Hypothalamus (tissue), 51 donors: ENCODE data around the gene RASGEF1C.

Experiments used
- DNase-seq, 51 donors: peaks; one replicate each; lab custom pipeline; 2025; lab: John Stamatoyannopoulos, UW

RASGEF1C gene

DNA sequence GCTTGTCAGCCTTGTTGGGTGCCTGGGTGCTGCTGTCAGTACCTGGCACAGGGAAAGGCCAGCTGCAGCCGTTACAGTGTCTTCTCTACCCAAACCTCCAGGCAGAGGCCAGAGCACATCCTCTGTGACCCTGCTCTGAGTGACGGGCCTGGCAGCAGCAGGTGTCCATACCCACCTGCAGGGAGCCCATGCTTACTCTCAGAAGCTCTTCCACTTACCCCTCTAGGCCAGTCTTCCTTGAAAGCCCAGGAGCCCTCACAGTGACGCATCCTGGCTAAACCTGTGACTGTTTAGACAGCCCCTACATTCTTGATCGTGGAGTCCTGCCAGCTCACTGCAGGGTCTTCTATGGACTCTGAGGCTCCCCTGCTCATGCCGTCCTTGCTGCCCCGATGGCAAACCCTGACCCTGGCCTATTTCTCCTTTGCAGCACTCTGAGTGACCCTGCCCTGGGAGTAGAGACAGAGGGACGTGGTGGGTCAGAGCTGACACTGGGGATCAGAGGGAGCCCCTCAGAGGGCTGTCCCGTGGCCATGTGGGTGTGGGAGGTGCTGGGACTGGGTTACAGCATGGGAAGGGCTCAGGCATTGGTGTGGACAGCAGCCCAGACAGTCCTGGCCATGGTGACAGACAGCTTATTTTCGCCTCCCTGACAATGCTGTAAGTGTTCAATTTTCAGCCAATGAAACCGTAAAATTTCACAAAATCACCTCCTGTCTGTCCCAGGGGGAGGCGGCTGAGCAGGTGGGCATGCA lies 69.9 kb downstream of the RASGEF1C start:
- DNase-seq, result no peak

DNA sequence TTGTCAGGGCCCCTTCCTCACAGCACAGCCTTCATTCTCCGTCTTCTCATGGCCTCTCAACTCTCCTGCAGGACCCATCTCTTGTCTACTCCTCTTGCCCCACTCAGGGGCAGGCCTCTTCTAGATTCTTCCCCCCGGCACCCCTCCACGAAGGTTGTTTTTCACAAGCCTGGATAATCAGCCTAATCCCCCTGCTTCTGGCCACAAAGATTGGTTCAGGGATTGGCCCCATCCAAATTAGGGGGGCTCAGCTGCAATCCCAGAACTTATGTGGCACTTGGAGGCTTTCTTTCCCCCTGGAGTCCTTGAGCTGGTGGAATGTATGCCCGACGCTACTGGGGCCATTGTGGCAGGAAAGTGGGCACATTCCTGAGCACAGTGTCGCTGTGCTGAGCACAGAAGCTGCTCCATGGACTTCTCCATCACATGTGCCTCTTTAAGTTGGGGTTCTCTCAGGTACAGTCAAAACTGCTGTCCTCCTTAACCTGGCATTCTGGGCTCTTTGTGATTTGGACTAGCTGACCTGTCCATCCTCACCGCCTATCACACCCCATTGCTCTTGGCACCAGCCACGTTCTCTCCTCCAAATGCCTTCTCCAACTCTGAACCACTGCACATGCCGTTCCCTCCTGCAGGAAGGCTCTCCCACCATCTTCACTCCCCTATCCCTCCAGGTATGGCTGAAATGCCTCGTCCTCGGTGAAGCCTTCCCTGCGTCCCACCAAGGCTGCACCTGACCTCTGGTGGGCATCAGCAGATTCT lies 70.6 kb downstream of the RASGEF1C start:
- no peak for DNase-seq

- DNase-seq, result no peak
Measured at GRCh38 chr5:180137401-180138213, 71.4 kb downstream of the RASGEF1C start.

DNA sequence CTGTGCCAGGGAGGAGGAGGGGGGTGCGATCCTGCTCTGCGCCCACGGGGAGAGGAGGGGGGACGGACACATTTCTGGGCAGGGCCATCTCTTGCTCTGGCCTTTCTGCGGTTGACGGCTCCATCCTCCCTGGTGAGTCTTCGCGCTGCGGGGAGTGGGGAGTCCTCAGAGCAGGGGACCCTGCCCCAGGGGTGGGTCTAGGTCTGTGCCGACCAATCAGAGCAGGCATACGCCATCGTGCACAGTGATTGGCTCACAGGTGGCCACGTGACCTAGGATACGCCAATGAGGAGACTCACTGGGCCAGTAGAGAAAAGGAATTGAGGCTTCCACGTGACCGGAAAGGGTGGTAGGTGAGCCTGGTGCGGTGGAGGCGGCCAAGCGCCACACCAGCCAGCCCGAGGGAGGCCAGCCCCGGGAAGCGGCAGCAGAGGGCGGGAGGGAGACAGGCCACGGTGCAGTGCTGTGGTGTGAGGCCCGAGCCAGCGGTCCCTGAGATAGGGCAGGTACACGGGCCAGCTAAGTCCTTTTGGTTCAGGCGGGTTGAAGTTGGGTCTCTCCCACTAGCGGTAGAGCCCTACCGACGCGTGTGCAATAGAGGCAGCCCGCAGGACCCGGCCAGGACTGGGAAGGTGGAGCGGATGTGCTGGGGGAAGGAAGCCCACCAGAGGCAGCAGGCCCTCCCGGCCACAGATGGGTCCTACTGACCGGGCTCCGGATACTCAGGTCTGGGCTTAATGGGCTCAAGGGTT lies 72.2 kb downstream of the RASGEF1C start:
- no peak for DNase-seq

GRCh38 chr5:180135967-180136629 lies 72.9 kb downstream of the RASGEF1C start:
- no peak for DNase-seq

DNA sequence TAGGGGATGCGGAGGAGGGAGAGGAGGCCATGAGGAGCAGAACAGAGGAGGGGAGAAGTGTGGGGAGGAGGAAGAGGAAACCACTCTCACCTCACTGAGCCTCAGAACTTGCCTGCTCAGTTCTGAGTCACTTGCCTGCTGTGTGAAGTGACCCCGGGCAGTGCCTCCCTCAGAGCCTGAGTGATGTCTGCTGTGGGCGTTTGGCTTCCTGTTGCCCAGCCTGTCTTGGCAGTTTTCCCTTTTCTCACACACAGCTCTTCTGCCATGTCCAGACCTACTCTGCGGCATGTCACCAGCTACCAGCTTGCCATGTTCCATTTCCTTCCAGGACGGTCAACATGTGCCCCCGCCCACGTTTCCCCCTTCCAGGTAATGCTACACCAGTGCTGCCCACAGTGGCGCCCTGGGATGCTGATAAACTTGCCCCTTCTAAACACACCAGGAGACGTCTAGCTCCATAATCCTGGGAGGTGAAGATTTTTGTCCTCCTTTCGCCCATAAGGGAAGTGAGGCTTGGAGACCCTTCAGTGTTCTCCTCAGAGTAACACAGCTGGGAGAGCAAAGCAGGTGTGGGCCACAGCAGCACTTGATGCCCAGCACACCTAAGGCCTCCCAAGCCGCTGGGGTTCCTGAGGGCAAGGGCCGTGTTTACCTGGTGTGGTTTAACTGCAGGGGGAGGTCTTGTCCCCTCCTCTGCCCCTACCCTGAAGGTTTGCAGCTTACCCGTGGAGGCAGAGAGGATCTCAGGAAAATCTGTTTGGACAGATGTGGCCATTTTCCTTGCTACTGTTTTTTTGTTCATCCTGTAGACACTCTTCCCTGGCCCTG lies 73.7 kb downstream of the RASGEF1C start:
- DNase-seq, result peak in 5 of 51 donors; percentile 5 to 69 (median 25)

- no peak for DNase-seq
Measured at GRCh38 chr5:180133971-180134508, 75.0 kb downstream of the RASGEF1C start.

- DNase-seq, result no peak
Measured at GRCh38 chr5:180133551-180133950, 75.5 kb downstream of the RASGEF1C start.

- DNase-seq, result no peak
Measured at GRCh38 chr5:180133060-180133459, 76.0 kb downstream of the RASGEF1C start.

GRCh38 chr5:180130876-180131740 lies 77.9 kb downstream of the RASGEF1C start:
- DNase-seq, result no peak

GRCh38 chr5:180130291-180130869 lies 78.6 kb downstream of the RASGEF1C start:
- DNase-seq, result no peak

- DNase-seq, result peak in 1 of 51 donors; percentile 50
Measured at GRCh38 chr5:180129291-180130190, 79.5 kb downstream of the RASGEF1C start.

GRCh38 chr5:180128671-180129261 lies 80.2 kb downstream of the RASGEF1C start:
- DNase-seq, result peak in 34 of 51 donors; percentile 19 to 82 (median 54)

DNA sequence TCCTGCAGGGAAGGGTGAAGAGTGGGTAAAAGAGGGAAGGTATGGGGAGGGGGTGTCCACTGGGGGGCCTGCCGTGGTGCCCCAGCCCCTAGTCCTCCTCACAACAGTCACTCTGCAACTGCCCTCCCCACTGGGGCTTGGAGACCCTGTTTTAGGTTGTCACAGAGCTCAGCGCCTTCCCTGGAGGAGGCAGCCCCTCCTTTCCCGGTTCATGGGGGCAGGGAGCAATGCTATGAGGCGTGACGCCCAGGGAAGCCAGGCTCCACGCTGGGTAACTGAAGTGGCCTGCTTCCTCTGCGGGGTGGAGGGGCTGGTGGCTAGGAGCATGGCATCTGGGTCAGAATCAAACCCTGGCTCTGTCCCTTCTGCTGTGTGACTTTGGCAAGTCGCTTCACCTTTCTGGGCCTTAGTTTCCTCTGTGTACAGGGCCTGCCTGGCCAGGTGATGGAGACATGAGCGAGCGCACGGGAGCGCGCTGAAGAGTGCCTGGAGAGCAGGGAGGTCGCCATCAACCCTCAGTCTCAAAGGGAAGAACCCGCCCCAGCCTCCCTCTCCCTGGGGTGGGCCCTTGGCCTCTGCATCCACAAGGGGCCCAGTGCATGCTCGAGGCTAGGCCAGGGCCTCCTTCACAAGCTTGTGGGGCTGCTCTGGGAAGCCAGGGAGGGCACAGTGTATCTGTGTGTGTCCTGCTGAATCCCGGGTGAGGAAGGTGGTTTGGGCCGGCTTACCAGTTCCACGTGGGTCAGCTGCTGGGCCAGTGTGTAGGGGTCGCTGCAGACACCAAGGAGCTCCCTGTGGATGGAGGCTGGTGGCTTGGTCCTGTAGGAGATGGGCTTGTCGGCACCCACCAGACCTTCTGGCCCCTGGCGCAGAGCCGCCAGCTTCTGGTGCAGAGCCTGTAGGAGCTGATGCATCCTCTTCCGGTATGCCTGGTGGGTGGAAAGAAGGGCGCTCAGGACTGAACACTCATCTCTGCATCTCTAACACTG lies 81.0 kb downstream of the RASGEF1C start:
- DNase-seq, result peak in 1 of 51 donors; percentile 41
